ENCODE results near the gene SYCN. TPM values are rescaled to one million over a fixed set of nuclear protein-coding genes. Genes with fewer than 3 reads are reported as not detected.
A peak's percentile ranks its signal among the peaks of the same experiment; 100 is the strongest.

Gene SYCN
- total and polyA plus RNA-seq, 4 donors = 0.18 TPM; not detected in 3

DNA sequence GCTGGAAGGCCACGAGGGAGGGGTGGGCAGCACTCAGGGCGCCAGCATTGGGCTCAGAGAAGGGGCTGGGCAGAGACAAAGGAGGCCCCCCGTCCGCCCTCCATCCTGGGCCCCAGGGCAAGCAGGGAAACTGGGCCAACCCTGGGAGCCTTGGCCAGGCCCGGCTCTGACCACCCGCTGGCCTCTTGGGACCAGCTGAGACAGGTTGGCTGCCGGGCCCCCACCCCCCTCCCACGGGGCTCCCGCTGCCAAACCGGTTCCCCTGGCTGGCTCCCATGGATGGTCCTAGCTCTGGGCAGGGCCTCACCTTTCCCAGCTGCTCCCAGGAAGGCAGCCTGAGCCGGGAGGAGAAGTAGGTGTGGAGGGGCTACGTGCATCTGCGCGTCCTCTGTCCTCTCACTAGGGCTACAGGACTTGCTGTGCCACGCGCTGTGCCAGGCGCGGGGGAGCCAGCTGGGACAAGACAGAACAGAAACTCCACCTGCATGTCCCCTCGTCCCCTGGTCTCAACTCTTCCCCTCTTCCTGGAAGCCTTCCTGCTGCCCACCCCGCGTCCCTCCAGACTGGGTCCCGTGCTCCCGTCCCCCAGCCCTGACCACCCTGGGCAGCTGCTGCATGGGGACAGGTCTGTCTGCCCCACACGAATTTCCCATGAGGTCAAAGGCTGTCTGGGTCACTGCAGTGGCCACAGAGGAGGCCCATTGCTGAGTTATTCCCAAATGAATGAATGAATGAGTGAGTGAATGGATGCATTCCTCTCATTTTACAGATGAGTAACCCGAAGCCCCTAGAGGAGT is 36.4 kb downstream of the SYCN start:
- H3K27me3 ChIP-seq (ENCODE audit: control insufficient read depth in 3 of 3, insufficient read depth in 3 of 3, low read length in 2 of 3) = no peaks in the 10 kb centered on the region
- H3K4me3 ChIP-seq = no peak overlapping the region
- DNase-seq = peak; percentile 53 to 79 (median 77)
- WGBS, 2 donors = 51 to 80% methylated on average over 21 to 25 of the region's 25 CpGs
- no peaks in the 10 kb centered on the region for H3K9me3 ChIP-seq (ENCODE audit: control insufficient read depth in 4 of 4, insufficient read depth in 3 of 4, low read length in 3 of 4)
- peak overlapping the region in 1 of 2 donors; percentile 2 for H3K9ac ChIP-seq (ENCODE audit: insufficient read depth in 1 of 2, low read length in 2 of 2)
- H3K27ac ChIP-seq (ENCODE audit: low read depth in 1 of 2, low read length in 1 of 2) = peak overlapping the region in 1 of 2 donors; percentile 82
- ATAC-seq (ENCODE audit: insufficient read depth, low FRiP score) = peak; percentile 55
- peaks cover 0 to 26% (median 4%) of the 10 kb centered on the region in 4 donors for H3K36me3 ChIP-seq (ENCODE audit: control insufficient read depth in 4 of 4, insufficient read depth in 4 of 4, low read length in 4 of 4)
- peaks cover 2 to 36% (median 19%) of the 10 kb centered on the region in 5 donors for H3K4me1 ChIP-seq (ENCODE audit: control insufficient read depth in 5 of 5, insufficient read depth in 5 of 5, low read length in 5 of 5)
- TF ChIP-seq, protein P1, sequence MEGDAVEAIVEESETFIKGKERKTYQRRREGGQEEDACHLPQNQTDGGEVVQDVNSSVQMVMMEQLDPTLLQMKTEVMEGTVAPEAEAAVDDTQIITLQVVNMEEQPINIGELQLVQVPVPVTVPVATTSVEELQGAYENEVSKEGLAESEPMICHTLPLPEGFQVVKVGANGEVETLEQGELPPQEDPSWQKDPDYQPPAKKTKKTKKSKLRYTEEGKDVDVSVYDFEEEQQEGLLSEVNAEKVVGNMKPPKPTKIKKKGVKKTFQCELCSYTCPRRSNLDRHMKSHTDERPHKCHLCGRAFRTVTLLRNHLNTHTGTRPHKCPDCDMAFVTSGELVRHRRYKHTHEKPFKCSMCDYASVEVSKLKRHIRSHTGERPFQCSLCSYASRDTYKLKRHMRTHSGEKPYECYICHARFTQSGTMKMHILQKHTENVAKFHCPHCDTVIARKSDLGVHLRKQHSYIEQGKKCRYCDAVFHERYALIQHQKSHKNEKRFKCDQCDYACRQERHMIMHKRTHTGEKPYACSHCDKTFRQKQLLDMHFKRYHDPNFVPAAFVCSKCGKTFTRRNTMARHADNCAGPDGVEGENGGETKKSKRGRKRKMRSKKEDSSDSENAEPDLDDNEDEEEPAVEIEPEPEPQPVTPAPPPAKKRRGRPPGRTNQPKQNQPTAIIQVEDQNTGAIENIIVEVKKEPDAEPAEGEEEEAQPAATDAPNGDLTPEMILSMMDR (IDR thresholded peaks at IDR 0.05; ENCODE audit: control extremely low read depth, extremely low read depth) = no peak

DNA sequence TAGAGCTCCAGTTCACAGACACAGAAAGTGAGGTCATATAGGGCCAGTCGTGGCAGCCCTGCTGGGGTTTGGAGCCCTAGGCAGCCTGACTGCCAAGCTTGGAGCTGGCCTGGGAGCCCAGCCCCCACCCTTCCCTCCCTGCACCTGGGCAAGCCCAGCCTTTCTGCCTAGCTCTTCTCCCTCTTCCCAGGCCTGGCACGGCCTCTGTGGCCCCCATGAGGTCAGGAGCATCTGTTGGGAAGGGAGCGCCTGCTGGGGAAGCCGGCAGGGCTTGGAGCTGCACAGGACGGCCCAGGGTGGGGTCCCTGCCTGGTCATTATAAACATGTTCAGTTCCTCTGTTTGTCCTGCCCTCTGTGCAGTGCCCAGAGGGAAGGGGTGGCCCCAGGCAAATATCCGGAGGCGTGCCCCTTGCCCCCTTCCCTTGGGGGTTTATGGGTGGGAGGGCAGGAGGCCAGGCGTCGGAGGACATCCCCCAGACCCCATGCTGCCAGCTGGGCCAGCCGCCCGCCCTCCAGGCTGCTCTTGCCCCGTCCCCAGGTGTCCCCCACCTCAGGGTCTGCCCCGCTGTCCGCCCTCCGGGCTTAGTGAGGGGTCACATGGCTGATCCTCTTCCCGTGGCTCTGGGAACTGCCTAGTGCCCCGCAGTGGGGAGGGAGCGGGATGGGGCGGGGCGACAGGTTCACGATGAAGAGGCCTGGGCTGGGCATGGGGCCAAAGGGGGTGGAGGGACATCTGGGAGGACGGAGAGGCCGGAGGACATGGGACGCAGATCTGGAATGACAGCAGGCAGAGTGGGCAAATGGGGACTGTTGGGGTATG is 37.3 kb downstream of the SYCN start:
- H3K27me3 ChIP-seq (ENCODE audit: control insufficient read depth in 3 of 3, insufficient read depth in 3 of 3, low read length in 2 of 3) = no peaks in the 10 kb centered on the region
- ATAC-seq (ENCODE audit: insufficient read depth, low FRiP score) (peak; percentile 70), DNase-seq (peak; percentile 88 to 90 (median 90))
- H3K9me3 ChIP-seq (ENCODE audit: control insufficient read depth in 4 of 4, insufficient read depth in 3 of 4, low read length in 3 of 4) = no peaks in the 10 kb centered on the region
- peak overlapping the region in 1 of 2 donors; percentile 82 for H3K27ac ChIP-seq (ENCODE audit: low read depth in 1 of 2, low read length in 1 of 2)
- peaks cover 0 to 22% (median 4%) of the 10 kb centered on the region in 4 donors for H3K36me3 ChIP-seq (ENCODE audit: control insufficient read depth in 4 of 4, insufficient read depth in 4 of 4, low read length in 4 of 4)
- H3K9ac ChIP-seq (ENCODE audit: insufficient read depth in 1 of 2, low read length in 2 of 2) = peak overlapping the region in 1 of 2 donors; percentile 2
- 43 to 66% methylated on average over 23 to 24 of the region's 24 CpGs for WGBS, 2 donors
- H3K4me1 ChIP-seq (ENCODE audit: control insufficient read depth in 5 of 5, insufficient read depth in 5 of 5, low read length in 5 of 5) = peaks cover 2 to 37% (median 19%) of the 10 kb centered on the region in 5 donors
- TF ChIP-seq, protein P1 (IDR thresholded peaks at IDR 0.05; ENCODE audit: control extremely low read depth, extremely low read depth) = no peak
- H3K4me3 ChIP-seq = peak overlapping the region; percentile 11

DNA sequence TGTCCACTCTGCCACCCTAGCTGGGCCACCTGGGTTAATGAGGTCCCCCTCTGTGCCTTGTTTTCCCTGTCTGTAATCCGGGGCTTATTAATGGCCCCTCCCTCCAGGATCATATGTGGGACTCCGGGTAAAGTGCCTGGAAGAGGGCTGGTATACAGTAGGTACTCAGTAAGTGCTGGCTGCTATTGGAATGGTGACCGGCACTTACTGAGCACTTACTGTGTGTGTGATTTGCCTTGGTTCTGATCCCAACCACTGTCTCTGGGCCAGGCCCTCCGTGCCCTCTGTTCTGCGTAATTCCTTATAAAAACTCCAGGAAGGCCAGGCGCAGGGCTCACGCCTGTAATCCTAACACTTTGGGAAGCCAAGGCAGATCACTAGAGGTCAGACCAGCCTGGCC is 38.2 kb downstream of the SYCN start:
- peaks cover 2 to 44% (median 21%) of the 10 kb centered on the region in 5 donors for H3K4me1 ChIP-seq (ENCODE audit: control insufficient read depth in 5 of 5, insufficient read depth in 5 of 5, low read length in 5 of 5)
- H3K27me3 ChIP-seq (ENCODE audit: control insufficient read depth in 3 of 3, insufficient read depth in 3 of 3, low read length in 2 of 3) = no peaks in the 10 kb centered on the region
- H3K27ac ChIP-seq (ENCODE audit: low read depth in 1 of 2, low read length in 1 of 2) = peak overlapping the region in 1 of 2 donors; percentile 62

More for the DNA sequence above, 38.2 kb downstream of the SYCN start:
- DNase-seq = no peak
- TF ChIP-seq, protein P1 (IDR thresholded peaks at IDR 0.05; ENCODE audit: control extremely low read depth, extremely low read depth) = no peak
- Histone ChIP-seq H3K9me3 (ENCODE audit: control insufficient read depth in 4 of 4, insufficient read depth in 3 of 4, low read length in 3 of 4) (no peaks in the 10 kb centered on the region), H3K4me3 (no peak overlapping the region), H3K36me3 (ENCODE audit: control insufficient read depth in 4 of 4, insufficient read depth in 4 of 4, low read length in 4 of 4) (peaks cover 0 to 14% (median 3%) of the 10 kb centered on the region in 4 donors), H3K9ac (ENCODE audit: insufficient read depth in 1 of 2, low read length in 2 of 2) (peak overlapping the region in 1 of 2 donors; percentile 2)
- 90 to 94% methylated on average over 7 of the region's 7 CpGs for WGBS, 2 donors
- no peak for ATAC-seq (ENCODE audit: insufficient read depth, low FRiP score)

All from lung (tissue), 12 donors.